Right forelimb (tissue), 1 donor: ENCODE measurements around the gene ESPNL.

Source experiments
- DNase-seq: peaks from one replicate; pipeline ENCODE4 v3.0.0-alpha.2; 2018

ESPNL gene

DNA sequence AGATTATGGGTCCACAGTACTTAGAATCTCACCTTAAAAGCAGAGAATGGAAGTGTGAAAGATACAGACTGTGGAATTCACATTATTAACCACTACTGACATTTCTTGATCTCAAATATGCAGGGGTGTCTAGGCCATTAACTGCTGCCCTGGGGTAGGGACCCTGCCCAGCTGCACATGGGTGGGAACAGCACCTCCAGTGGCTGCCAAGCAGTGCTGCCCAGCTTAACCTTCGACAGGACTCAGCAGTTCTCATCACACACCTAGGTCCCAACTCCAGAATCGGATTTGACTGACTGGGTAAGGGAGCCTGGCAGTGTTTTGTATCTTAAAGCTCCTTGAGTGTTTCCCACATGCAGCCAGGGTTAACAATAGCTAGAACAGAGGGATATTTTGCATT lies 73.6 kb downstream of the ESPNL start:
- no peak for DNase-seq

DNA sequence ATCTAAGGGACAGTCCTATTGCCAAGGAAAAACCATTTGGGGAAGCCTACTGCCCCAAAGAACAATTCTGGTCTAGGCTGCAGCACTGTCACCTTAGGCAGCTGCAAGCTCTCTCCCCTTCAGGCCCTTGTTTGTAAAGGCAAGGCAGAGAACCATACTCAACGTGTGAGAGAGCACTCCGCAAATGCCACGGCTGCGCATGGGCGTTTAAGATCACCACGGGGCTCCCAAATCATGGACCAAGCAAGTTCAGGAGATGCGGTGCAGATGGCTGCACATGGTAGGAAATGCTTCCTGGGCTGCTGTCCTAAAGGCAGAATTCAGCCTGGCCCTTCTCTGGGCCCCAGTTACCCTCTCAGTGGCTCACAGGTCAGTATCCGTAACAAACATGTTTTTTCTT lies 74.2 kb downstream of the ESPNL start:
- DNase-seq = no peak

DNA sequence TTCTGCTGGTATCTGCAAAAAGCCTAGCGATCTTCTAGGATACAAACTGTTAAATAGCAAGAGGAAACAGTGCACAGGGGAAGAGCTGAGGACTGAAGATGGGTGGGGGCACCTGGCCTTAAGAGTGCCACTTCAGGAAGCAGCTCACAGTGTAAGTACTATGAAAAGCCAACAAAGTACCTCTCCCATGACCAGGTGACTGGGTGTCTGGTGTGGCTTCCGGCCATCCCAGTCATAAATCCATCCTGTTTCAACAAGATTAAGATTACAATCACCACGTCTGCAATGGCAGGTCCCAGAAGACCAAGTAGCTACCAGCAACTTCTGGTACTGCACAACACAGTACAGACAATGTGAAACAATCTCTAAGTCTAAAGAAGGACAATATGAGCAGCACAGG lies 74.6 kb downstream of the ESPNL start:
- no peak for DNase-seq

DNA sequence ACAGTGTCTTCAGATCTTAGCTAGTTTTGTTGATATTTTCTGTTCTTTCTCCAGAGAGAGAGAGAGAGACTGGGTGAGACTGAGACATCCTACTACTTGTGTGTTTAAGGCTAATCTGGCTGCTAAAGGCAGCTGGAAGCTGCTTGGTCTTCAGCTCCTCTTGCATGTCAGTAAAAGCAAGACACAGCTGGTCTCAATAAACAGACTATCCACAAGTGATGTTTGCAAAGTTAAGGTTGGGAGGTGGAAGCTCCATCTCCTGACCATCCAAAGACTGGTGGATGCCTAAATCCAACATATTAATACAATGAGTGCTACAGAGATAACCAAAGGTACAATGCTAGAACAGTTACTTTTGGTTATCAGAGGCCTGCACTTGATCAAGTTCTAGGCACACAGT lies 76.5 kb downstream of the ESPNL start:
- no peak for DNase-seq

DNA sequence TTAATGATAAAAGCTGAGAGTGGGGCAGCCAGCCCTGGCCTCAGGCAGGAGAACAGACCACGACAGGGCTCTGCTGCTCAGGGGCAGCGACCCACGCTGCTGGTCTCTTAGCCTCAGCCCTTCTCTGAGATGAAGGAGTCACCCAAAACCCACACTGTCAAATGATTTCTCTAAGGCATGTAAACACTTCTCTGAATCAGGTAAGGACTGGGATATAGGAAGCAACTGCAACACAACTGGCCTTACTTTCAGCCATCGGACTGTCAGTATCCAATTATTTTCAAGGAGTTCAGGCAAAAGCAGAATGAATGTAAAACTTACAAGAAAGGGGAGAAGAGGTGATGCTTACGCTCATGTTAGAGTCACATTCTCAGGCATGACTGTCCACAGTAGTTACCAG lies 80.4 kb downstream of the ESPNL start:
- DNase-seq = no peak

DNA sequence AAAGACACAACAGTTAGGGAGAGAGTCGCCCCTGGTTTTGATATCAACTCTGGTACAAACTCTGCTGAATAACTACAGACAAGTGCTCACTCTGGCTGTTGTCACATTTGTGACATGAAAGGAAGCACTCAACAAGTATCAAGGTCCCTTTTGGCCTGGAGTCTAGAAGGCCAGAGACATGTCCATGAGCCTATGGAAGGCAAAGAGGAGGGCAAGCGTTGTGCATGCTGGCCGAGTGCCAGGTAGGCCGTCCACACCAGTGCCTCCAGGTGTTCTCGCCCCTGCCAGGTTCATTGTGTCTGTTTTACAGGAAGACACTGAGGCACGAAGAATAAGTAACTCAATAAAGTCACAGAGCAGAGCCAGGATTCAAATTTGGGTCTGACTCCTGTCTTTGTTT lies 82.2 kb downstream of the ESPNL start:
- no peak for DNase-seq
